NCI-H446 treated with DMSO at 0.1 percent for 48 hours (cell line): Measurements from ENCODE around the gene SGSM2.

ENCODE experiments used
- DNase-seq: peaks from one replicate; lab custom pipeline; 2025; lab: John Stamatoyannopoulos, UW

Gene SGSM2

GRCh38 chr17:2423271-2423670 is 86.0 kb downstream of the SGSM2 start:
- no peak for DNase-seq

GRCh38 chr17:2427215-2427614 is 89.9 kb downstream of the SGSM2 start:
- DNase-seq: no peak

- no peak for DNase-seq
These were observed 90.6 kb downstream of the SGSM2 start for GRCh38 chr17:2427910-2428309.
